Measurements from ENCODE around the gene FBXO44.

Gene FBXO44

DNA sequence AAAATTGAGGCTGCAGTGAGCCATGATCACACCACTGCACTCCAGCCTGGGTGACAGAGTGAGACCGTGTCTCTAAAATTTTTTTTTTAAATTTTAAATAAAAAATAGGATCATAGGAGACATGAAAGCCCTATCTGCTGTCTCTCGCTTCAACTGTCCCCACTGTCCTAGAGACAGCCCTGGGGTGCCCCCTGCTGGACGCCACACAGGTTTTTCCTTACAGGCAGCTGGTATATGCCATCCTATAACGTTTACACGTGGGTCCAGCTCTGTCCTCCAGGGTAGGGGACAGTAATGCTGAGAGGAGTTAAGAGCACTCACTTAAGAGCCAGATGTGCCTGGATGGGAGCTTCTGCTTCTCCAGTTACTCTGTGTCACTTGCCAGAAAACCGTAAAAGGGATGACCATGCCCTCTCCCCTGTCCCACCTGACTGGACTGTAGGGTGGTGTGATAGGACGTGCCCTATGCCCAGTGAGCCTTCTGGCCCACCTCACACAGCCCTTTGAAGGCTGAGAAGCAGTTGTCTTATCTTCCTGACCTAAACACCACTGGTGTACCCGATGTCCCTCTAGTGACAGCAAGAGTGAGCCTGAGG lies 8.9 kb upstream of the FBXO44 start:
- no peak overlapping the region for H3K4me3 Mint-ChIP-seq
- intact Hi-C loops (cut with micrococcal nuclease), result no loop called here
- H3K27me3 Mint-ChIP-seq, result peaks cover 57% of the 10 kb centered on the region
- H3K27ac Mint-ChIP-seq, result no peak overlapping the region
- H3K9me3 Mint-ChIP-seq, result no peaks in the 10 kb centered on the region
- H3K4me1 Mint-ChIP-seq (ENCODE audit: low read depth), result peaks cover 12% of the 10 kb centered on the region
- no peaks in the 10 kb centered on the region for H3K36me3 Mint-ChIP-seq (ENCODE audit: low read depth)

- Mint-ChIP-seq H3K4me3 (no peak overlapping the region), H3K36me3 (ENCODE audit: low read depth) (no peaks in the 10 kb centered on the region), H3K9me3 (no peaks in the 10 kb centered on the region), H3K4me1 (ENCODE audit: low read depth) (peaks cover 18% of the 10 kb centered on the region), H3K27me3 (peaks cover 58% of the 10 kb centered on the region), H3K27ac (no peak overlapping the region)
- intact Hi-C loops (cut with micrococcal nuclease), result no loop called here
Observed at GRCh38 chr1:11646317-11646716, 8.4 kb upstream of the FBXO44 start.

DNA sequence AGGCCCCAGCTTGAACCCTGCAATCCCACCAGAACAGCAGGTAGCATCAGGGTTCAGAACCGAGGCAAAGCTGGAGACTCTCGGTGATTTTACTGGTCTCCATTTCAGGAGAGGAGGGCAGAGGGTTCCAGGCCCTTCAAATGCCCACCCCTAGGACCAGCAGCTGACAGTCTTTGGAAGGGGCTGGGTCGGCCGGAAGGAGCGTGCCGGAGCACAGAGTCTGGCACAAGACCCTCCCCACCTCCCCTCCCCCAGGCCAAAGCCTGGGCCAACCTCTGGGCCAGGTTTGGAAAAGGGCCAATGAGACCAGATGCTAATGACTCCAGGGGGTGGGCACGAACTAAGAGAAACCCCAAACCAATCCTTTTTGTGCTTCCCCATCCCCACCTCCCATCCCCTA lies 7.3 kb upstream of the FBXO44 start:
- peaks cover 59% of the 10 kb centered on the region for H3K27me3 Mint-ChIP-seq
- no peaks in the 10 kb centered on the region for H3K36me3 Mint-ChIP-seq (ENCODE audit: low read depth)
- H3K4me1 Mint-ChIP-seq (ENCODE audit: low read depth), result peaks cover 18% of the 10 kb centered on the region
- no peaks in the 10 kb centered on the region for H3K9me3 Mint-ChIP-seq
- H3K4me3 Mint-ChIP-seq, result no peak overlapping the region
- intact Hi-C loops (cut with micrococcal nuclease), result no loop called here
- H3K27ac Mint-ChIP-seq, result no peak overlapping the region

DNA sequence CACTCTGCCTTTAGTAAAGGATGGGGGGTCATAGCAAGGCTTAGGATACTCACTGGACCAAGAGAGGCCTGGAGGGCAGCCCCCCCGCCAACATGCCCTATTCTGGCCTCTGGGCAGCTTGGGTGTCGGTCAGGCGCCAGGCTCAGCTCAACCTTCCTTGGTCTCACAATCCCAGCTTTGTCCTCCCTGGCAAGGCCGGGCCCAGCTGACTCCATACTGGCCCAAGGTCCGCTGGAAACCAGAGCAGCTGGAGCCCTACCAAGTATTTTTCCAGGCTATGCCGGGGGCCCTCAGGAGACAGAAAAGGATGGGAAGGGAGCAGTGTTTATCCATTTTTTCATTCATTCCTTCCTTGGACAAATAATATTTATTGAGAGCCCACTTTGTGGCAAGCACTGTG lies 6.6 kb upstream of the FBXO44 start:
- peaks cover 18% of the 10 kb centered on the region for H3K4me1 Mint-ChIP-seq (ENCODE audit: low read depth)
- intact Hi-C loops (cut with micrococcal nuclease), result no loop called here
- H3K36me3 Mint-ChIP-seq (ENCODE audit: low read depth), result no peaks in the 10 kb centered on the region
- no peaks in the 10 kb centered on the region for H3K9me3 Mint-ChIP-seq
- no peak overlapping the region for H3K27ac Mint-ChIP-seq
- no peak overlapping the region for H3K4me3 Mint-ChIP-seq
- peaks cover 65% of the 10 kb centered on the region for H3K27me3 Mint-ChIP-seq

DNA sequence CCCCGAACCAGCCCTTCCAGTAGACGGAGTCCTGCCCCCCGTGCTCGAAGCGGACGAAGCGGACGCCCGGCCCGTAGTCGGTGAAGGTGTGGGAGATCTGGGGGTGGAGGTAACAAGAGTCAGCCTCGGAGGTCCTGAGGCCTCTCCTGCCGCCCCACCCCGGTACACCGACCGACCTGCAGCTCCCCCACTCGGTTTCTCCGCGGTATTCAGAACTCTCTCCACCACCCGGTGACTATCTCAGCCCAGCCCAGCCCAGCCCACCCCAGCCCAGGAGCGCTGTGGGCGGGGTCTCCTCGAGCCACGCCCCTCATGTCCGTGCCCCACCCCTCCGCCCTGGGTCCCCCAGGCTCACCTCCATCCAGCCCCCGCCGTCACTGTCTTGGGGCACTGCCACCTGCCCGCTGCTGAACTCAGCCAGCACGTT lies 5.9 kb upstream of the FBXO44 start:
- no peaks in the 10 kb centered on the region for H3K36me3 Mint-ChIP-seq (ENCODE audit: low read depth)
- H3K4me3 Mint-ChIP-seq, result no peak overlapping the region
- intact Hi-C loops (cut with micrococcal nuclease), result no loop called here
- no peaks in the 10 kb centered on the region for H3K9me3 Mint-ChIP-seq
- H3K4me1 Mint-ChIP-seq (ENCODE audit: low read depth), result peaks cover 18% of the 10 kb centered on the region
- peaks cover 70% of the 10 kb centered on the region for H3K27me3 Mint-ChIP-seq
- H3K27ac Mint-ChIP-seq, result no peak overlapping the region

GRCh38 chr1:11649237-11649623 lies 5.4 kb upstream of the FBXO44 start:
- H3K4me1 Mint-ChIP-seq (ENCODE audit: low read depth), result peaks cover 18% of the 10 kb centered on the region
- intact Hi-C loops (cut with micrococcal nuclease), result no loop called here
- H3K27me3 Mint-ChIP-seq, result peaks cover 74% of the 10 kb centered on the region
- H3K36me3 Mint-ChIP-seq (ENCODE audit: low read depth), result no peaks in the 10 kb centered on the region
- no peak overlapping the region for H3K4me3 Mint-ChIP-seq
- no peaks in the 10 kb centered on the region for H3K9me3 Mint-ChIP-seq
- H3K27ac Mint-ChIP-seq, result no peak overlapping the region

GRCh38 chr1:11649624-11650330 lies 4.9 kb upstream of the FBXO44 start:
- H3K27ac Mint-ChIP-seq, result no peak overlapping the region
- no peaks in the 10 kb centered on the region for H3K36me3 Mint-ChIP-seq (ENCODE audit: low read depth)
- H3K27me3 Mint-ChIP-seq, result peaks cover 74% of the 10 kb centered on the region
- no peaks in the 10 kb centered on the region for H3K9me3 Mint-ChIP-seq
- peaks cover 18% of the 10 kb centered on the region for H3K4me1 Mint-ChIP-seq (ENCODE audit: low read depth)
- H3K4me3 Mint-ChIP-seq, result no peak overlapping the region
- intact Hi-C loops (cut with micrococcal nuclease), result loop anchor here (1.0 to 2.0 kb wide), 2 partner anchors 61 to 70 kb away; no protein-coding TSS in a partner anchor

- intact Hi-C loops (cut with micrococcal nuclease), result loop anchor here (1.0 to 2.0 kb wide), 2 partner anchors 60 to 69 kb away; no protein-coding TSS in a partner anchor
- H3K36me3 Mint-ChIP-seq (ENCODE audit: low read depth), result no peaks in the 10 kb centered on the region
- peak overlapping the region; percentile 37 for H3K4me3 Mint-ChIP-seq
- H3K27me3 Mint-ChIP-seq, result peaks cover 78% of the 10 kb centered on the region
- peaks cover 22% of the 10 kb centered on the region for H3K4me1 Mint-ChIP-seq (ENCODE audit: low read depth)
- no peak overlapping the region for H3K27ac Mint-ChIP-seq
- no peaks in the 10 kb centered on the region for H3K9me3 Mint-ChIP-seq
Observed at GRCh38 chr1:11650331-11650991, 4.2 kb upstream of the FBXO44 start.

GRCh38 chr1:11651017-11651416 lies 3.7 kb upstream of the FBXO44 start:
- intact Hi-C loops (cut with micrococcal nuclease), result loop anchor here (2.0 kb wide), 1 partner anchor 60 kb away; no protein-coding TSS in a partner anchor
- peak overlapping the region; percentile 21 for H3K4me3 Mint-ChIP-seq
- no peak overlapping the region for H3K27ac Mint-ChIP-seq
- no peaks in the 10 kb centered on the region for H3K9me3 Mint-ChIP-seq
- peaks cover 84% of the 10 kb centered on the region for H3K27me3 Mint-ChIP-seq
- peaks cover 27% of the 10 kb centered on the region for H3K4me1 Mint-ChIP-seq (ENCODE audit: low read depth)
- no peaks in the 10 kb centered on the region for H3K36me3 Mint-ChIP-seq (ENCODE audit: low read depth)

DNA sequence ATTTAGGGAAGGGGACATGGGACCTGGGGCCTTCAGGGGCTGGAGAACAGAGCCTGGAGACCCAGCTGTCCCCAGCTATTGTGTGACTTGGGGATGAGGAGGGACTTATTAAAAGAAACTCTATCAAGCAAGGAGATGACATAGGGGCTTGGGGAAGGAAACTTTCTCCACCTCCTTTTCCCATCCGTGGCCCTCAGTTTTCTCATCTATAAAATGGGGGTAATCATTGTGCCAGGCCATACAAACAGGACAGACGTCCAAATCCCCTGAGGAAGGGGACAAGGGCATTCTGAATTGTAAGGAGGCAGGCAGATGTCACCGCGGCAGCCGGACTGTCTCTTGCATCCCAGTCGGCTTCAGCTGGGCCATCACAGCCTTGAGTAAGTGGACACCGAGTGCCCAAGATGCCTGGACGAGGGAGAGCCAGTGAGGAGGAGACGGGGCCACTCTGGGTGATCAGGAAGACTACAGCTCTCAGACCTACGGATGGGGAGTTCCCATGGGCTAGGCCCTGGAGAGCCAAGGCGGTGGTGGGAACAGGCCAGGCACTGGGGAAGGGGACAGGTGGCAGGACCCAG lies 2.4 kb upstream of the FBXO44 start:
- intact Hi-C loops (cut with micrococcal nuclease), result no loop called here
- H3K4me1 Mint-ChIP-seq (ENCODE audit: low read depth), result peaks cover 28% of the 10 kb centered on the region
- no peak overlapping the region for H3K4me3 Mint-ChIP-seq
- no peaks in the 10 kb centered on the region for H3K9me3 Mint-ChIP-seq
- peaks cover 2% of the 10 kb centered on the region for H3K36me3 Mint-ChIP-seq (ENCODE audit: low read depth)
- no peak overlapping the region for H3K27ac Mint-ChIP-seq
- H3K27me3 Mint-ChIP-seq, result peaks cover 72% of the 10 kb centered on the region

- intact Hi-C loops (cut with micrococcal nuclease), result no loop called here
- Mint-ChIP-seq H3K4me3 (peak overlapping the region; percentile 9), H3K27me3 (peaks cover 67% of the 10 kb centered on the region), H3K4me1 (ENCODE audit: low read depth) (peaks cover 28% of the 10 kb centered on the region), H3K36me3 (ENCODE audit: low read depth) (peaks cover 11% of the 10 kb centered on the region), H3K27ac (no peak overlapping the region), H3K9me3 (no peaks in the 10 kb centered on the region)
Observed at GRCh38 chr1:11653101-11653860, 1.4 kb upstream of the FBXO44 start.

GRCh38 chr1:11653861-11654136 lies 878 bp upstream of the FBXO44 start:
- H3K27ac Mint-ChIP-seq, result no peak overlapping the region
- H3K27me3 Mint-ChIP-seq, result peaks cover 62% of the 10 kb centered on the region
- H3K9me3 Mint-ChIP-seq, result no peaks in the 10 kb centered on the region
- intact Hi-C loops (cut with micrococcal nuclease), result no loop called here
- peaks cover 16% of the 10 kb centered on the region for H3K36me3 Mint-ChIP-seq (ENCODE audit: low read depth)
- H3K4me1 Mint-ChIP-seq (ENCODE audit: low read depth), result peaks cover 28% of the 10 kb centered on the region
- H3K4me3 Mint-ChIP-seq, result peak overlapping the region; percentile 9

- Mint-ChIP-seq H3K9me3 (no peaks in the 10 kb centered on the region), H3K4me1 (ENCODE audit: low read depth) (peaks cover 21% of the 10 kb centered on the region), H3K36me3 (ENCODE audit: low read depth) (peaks cover 20% of the 10 kb centered on the region), H3K27me3 (peaks cover 52% of the 10 kb centered on the region), H3K27ac (peak overlapping the region; percentile 59), H3K4me3 (peak overlapping the region; percentile 77)
- intact Hi-C loops (cut with micrococcal nuclease), result no loop called here
Observed at GRCh38 chr1:11654939-11655808, 497 bp downstream of the FBXO44 start.

Measured in dendritic cell treated with granulocyte-macrophage colony-stimulating factor and Interleukin-4, amounts not matched to agents 40 ng/mL and 50 ng/mL, for 4 days (primary cell).